GM08714 (cell line): ENCODE measurements around the gene CDH12.
"Not testable (repeated sequence)": the region's sequence is repeated elsewhere in the genome, so short reads cannot be mapped to it uniquely, and the experiment has no call there.

Experiments
- H3K4me3 ChIP-seq: fragments of 200-500 bp; sonication (Bioruptor generic); 2 replicates; pipeline ENCODE4 v1.5.1; 2014; ENCODE audit warnings: mild to moderate bottlenecking, low read length, inconsistent platforms
- ZNF274 ChIP-seq: IDR thresholded peaks from 2 replicates; pipeline ENCODE4 v1.6.1; 2012; ENCODE audit warnings: mild to moderate bottlenecking, low read depth, low read length

Gene CDH12

DNA sequence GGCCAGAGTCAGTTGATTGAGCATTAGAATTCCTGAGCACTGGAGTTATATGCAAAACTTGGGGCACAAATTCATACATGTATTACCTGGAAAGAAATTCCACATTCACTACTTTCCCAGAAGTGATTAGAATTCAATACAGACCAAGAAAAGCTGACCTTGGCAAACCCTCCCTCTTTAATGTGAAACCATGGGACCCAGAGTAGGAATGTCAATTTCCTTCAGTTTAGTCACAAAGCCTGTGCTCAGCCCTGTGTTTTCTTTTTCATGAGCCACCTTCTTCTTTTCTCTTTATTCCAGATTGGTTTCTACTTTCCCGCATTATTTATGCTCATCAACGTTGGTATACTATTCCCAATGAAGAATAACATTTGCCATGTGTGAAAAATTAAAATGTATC is 420.2 kb downstream of the CDH12 start:
- H3K4me3 ChIP-seq, result no peak overlapping the region
- no peak for TF ChIP-seq ZNF274

DNA sequence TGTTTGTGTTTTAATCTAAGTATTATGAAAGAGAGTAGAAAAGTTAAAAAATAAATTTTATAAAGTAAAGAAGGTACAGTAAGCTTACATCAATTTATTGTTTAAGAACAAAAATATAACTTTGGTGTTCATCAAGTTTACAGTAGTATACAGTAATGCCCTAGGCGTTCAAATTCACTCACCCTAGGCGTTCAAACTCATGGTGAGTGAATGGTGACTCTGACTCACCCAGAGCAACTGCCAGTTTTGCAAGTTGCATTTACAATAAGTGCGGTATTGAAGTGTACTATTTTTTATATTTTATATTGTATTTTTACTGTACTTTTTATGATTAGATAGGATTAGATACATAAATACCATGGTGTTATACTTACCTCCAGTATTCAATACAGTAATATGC is 421.3 kb downstream of the CDH12 start:
- no peak for TF ChIP-seq ZNF274
- no peak overlapping the region for H3K4me3 ChIP-seq

DNA sequence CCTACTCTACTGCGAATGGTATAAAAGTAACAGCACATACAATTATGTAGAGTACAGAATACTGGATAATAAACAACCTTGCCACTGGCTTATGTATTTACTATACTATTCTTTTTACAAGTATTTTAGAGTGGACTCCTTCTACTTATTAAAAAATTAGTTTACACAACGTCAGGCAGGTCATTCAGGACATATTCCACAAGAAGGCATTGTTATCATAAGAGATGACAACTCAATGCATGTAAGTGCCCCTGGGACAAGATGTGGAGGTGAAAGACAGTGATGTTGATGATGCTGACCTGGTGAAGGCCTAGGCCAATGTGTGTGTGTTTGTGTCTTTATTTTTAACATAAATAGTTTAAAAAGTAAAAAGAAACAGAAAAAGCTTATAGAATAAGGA is 421.7 kb downstream of the CDH12 start:
- H3K4me3 ChIP-seq, result no peak overlapping the region
- no peak for TF ChIP-seq ZNF274

DNA sequence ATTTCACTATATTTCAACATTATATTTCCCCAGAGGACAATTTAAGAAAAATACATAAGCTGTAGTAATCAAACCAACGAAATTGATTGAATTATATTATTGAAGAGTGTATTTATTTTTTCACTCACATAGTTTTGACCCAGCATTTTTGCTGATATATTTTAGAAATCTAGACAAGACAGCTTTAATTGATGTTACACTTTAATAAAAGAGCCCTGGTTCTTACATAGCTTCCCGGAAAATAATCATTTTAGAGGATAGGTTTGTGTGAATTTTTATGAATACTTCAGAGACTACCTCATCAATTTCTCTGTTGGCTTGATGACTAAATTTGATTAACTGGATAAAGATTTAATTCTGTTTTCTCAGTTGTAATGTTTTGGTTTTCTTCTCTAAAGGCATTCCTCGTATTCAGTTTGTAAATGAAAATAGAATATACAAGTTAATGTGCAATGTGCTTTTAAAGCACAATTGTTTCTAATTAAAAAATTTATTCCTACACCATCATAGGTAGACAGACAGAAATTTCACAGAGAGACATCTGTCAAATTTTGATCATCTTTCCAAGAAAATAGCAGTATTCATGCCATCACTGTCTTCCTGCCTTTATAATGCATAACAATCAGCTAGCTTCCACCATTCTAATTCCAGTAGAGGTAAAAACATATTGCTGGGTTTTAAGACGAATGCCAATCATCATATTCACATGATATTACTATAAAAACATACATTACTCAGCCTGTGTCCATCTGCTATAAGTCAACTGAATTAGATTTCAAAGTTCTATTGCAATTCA is 441.4 kb downstream of the CDH12 start:
- TF ChIP-seq ZNF274, result no peak
- no peak overlapping the region for H3K4me3 ChIP-seq

DNA sequence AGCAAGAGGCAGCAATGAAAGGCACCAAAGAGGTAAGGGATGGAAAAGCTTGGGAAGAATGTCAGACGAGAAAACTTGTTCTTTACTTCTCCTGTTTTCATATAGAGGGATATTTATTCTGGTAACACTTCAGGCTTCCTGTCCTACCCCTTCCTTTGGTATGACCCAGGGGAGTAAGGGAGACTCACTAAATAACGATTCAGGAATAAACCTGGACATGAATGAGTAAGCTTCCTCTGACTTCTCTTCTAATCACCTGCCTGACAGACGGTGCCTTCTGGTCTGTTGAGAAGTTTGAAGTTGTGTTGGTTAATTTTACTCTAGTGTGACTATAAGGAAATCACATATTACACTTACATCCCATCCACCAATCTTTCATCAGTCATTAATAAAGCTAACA is 461.2 kb downstream of the CDH12 start:
- TF ChIP-seq ZNF274, result no peak
- H3K4me3 ChIP-seq, result no peak overlapping the region

DNA sequence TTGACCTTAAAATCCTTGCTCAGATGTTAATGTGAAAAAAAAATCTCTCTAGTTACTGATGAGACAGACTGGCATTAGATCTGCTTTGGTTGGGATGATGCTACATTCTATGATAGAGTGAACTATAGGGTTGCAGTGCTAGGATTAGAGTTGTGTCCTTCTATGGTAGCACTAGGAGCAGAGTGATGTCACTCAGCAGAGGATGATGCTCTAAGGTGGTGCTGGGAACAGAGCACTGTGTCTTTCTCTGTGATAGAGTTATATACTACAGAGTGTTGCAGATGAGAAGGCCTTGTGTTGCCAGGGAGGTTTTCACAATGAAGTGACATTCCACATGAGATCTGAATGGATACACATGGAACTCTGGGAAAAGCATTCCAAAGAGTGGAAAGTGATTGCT is 462.3 kb downstream of the CDH12 start:
- no peak for TF ChIP-seq ZNF274
- no peak overlapping the region for H3K4me3 ChIP-seq

DNA sequence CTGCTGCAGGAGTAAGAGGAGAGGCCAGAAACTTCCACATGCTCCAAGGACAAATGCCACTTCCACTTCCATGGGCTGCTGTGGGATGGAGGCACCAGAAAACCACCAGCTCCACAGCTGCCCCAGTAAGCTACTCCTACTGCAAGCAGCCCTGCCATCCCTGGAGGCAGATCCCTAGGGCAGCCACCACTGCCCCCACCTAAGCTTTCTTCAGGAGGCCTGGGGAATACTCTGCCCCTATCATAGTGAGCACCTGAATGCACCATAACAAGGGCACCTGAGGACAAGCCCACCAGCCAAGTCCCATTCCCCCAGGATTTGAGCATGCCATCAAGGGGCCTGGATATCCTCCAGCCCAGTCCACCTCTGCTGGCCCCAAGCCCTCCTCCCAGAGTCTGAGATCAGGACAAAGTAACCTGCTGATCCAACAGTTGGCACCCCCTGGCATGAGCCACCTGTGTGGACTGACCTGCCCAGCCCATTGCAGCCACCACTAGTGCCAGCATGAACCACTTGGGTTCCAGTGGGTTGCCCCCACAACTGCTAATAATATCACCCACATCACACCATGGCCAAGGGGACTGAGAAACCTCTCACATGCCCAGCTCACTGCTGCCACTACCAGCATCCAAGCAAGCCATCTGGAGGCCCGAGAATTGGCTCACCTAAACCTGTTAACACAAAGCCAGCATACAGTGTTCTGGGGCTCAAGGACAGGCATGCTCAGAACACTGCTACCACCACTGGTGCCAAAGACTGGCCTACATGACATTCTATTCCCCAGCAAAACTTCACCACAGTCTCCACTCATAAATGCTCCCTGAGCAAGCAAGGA is 480.1 kb downstream of the CDH12 start:
- H3K4me3 ChIP-seq, result no peak overlapping the region
- TF ChIP-seq ZNF274, result no peak

DNA sequence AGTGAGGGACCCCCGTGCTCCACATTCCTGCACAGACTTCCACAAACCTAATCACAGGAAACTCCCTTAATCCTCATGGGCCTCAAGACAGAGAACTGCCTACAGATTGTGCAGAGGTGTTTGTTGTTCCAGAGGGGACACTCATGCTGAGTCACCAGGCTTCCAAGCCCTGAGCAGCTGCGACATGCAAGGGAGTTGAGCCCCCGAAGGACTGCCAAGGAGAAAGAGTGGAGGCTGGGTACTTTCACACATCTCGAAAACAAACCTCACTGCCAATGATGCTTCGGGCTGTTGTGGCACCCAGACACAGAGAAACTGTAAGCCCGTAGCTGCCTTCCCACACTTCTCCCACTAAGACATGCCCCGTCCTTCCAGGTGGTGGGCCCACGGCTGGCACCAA is 480.8 kb downstream of the CDH12 start:
- TF ChIP-seq ZNF274, result no peak
- no peak overlapping the region for H3K4me3 ChIP-seq

DNA sequence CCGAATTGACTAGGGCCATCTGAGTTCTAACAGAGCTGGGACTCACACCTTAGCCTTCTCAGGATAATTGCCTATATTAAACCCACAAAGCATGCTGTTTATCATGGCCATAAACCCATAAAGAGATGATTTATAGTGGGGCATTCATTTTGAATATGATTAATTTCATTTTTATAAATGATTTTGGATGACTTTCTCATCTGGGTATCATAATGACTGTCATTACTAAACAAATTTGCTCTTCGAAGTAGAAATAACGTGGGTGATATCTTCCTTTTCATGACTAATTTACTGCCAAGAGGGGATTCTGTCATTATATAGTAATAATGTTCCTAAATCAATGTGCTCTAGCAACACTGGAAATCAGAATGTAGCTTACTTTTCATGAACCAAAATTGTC is 498.2 kb downstream of the CDH12 start:
- H3K4me3 ChIP-seq, result no peak overlapping the region
- no peak for TF ChIP-seq ZNF274

DNA sequence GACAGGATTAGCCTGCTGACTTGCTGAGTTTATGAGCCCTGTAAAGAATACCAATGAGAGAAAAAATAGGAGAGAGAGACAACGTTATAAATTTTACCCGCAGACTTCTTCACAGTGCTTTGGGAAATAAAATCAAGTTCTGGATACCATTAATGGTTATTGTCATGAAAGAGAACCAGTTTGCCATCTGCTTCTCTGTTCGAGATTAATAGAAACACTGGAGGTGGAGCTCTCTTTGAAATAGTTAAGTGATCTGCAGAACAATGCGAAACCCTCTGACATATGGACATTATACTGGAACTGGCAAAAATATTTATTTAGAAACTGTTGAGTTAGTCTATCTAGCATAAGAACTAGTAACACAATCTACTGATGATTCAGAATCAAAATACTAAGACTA is 500.7 kb downstream of the CDH12 start:
- TF ChIP-seq ZNF274, result no peak
- no peak overlapping the region for H3K4me3 ChIP-seq

DNA sequence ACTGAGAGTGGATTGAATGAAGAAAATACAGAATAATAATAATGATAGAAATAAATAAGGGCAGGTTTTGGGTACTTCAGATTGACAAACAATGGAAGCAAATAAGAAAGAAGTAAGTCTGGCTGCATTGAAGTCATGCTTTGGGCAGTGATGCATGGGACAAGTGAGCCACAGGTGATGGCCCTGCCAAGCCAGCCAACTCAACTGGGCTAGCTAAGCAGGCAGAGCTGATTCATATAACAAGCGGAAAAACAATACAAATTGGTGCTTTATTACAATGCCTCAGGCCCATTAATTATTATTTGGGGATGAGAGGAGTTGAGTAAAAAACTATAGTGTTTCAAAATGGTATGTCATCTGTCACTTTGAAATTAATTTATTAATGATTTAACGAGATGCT is 502.0 kb downstream of the CDH12 start:
- no peak overlapping the region for H3K4me3 ChIP-seq
- no peak for TF ChIP-seq ZNF274

DNA sequence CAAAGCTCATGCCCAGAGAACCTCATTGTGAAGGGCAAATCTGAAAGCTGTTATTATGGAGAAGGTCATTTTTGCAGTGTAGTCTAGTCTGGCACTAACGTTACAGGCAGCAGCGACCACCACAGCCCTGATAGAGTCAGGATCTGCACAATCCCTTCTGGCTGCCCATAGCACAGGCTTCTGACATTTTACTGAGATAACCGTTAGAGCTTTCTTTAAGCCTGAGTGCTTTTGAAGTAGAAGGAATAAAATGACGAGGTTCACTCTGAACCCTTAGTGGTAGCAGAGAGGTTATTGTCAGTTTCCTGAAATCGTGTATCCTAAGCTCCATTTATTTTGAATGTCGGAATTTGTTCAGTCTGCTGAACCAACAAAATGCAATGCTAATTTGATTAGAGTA is 505.1 kb downstream of the CDH12 start:
- TF ChIP-seq ZNF274, result no peak
- H3K4me3 ChIP-seq, result no peak overlapping the region

DNA sequence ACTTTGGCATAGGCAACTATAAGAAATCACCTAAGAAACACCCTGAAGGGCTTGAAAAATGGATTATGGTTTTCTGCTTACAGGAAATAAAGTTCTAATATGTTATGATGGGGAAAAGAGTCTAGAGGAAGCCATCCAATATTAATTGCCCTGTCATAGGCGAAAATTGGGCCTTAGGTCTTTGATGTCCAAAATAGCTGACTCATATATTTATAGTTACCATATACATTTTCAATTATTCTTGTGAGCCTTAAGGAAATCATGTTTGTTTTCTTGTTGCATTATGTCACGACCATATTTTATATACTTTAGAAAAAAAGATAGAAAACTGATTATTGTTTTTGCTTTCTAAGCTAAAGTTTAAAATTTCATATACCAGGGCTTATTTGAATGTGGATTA is 509.1 kb downstream of the CDH12 start:
- no peak overlapping the region for H3K4me3 ChIP-seq
- TF ChIP-seq ZNF274, result no peak

DNA sequence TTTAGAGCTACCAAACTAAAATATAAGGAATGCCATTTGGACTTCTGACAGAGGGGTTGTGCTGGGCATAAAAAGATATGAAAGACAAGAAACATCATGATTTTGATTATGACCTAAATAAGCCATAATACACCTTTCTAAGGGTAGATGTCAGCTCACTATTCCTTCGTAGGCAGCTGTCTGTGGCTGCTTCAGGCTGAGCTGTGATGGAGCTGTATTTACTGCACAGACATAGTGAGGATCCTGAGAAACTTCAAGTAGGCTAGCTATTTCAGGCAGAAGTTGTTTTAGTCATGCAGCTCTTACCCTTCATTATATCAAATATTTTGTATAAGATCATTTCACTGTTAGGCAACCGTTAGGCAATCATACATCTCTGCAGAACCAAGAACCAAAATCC is 511.7 kb downstream of the CDH12 start:
- no peak for TF ChIP-seq ZNF274
- no peak overlapping the region for H3K4me3 ChIP-seq

DNA sequence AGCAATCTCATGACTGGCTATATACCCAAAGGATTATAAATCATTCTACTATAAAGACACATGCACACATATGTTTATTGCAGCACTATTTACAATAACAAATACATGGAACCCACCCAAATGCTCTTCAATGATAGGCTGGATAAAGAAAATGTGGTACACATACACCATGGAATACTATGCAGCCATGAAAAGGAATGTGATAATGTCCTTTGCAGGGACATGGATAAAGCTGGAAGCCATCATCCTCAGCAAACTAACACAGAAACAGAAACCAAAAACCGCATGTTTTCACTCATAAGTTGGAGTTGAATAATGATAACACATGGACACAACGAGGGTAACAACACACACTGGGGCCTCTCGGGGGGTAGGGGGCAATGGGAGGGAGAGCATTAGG is 520.2 kb downstream of the CDH12 start:
- not testable (repeated sequence) for H3K4me3 ChIP-seq
